Activated naive CD8-positive, alpha-beta T cell treated with anti-CD3 and anti-CD28 coated beads, Interleukin-2, amount 10 ng/mL, durations not matched to agents 7 days and 5 days (primary cell): ENCODE measurements around the gene CCM2. TPM values are rescaled to one million over a fixed set of nuclear protein-coding genes. Genes with fewer than 3 reads are reported as not detected.

Experiments used
- ATAC-seq: fragments of 150-1000 bp; cut with Tn5 transposase; one replicate; pipeline ENCODE4 v1.10.0; 2021; ENCODE audit warnings: low read depth, moderate library complexity
- POLR2A ChIA-PET: fragments of 350-600 bp; sonication (Branson Sonifier 250); formaldehyde crosslinking; loops from one replicate; lab custom pipeline; 2021; ENCODE audit warnings: antibody characterized with exemption; lab: Charles Lee
- DNase-seq: peaks from one replicate; pipeline ENCODE4 v3.0.0; 2021
- H3K27ac Mint-ChIP-seq: one replicate; pipeline ENCODE4 v1.8.0; 2022; ENCODE audit warnings: mild to moderate bottlenecking, mixed read lengths
- H3K27me3 Mint-ChIP-seq: one replicate; pipeline ENCODE4 v1.8.0; 2022; ENCODE audit warnings: mild to moderate bottlenecking, moderate library complexity, mixed read lengths
- H3K36me3 Mint-ChIP-seq: one replicate; pipeline ENCODE4 v1.8.0; 2021; ENCODE audit warnings: mild to moderate bottlenecking, mixed read lengths
- H3K4me1 Mint-ChIP-seq: one replicate; pipeline ENCODE4 v1.8.0; 2021; ENCODE audit warnings: mixed read lengths
- H3K4me3 Mint-ChIP-seq: one replicate; pipeline ENCODE4 v1.8.0; 2022; ENCODE audit warnings: mild to moderate bottlenecking, moderate library complexity, mixed read lengths
- H3K9me3 Mint-ChIP-seq: one replicate; pipeline ENCODE4 v1.8.0; 2021; ENCODE audit warnings: mixed read lengths
- total RNA-seq, 2 experiments: library from RNA; stranded (reverse); gene quantifications; one replicate each; pipeline ENCODE4 v1.2.3, GENCODE V29; 2021

Gene CCM2
- total RNA-seq, 2 experiments from 2014 or later = 126 to 132 TPM

- POLR2A ChIA-PET = interaction anchor here (0.9 to 5.6 kb wide), 3 partner anchors 12 to 275 kb away, joined by 3 to 37 read pairs (median 4); partner anchors contain the start of genes H2AZ2 and TBRG4
- peak overlapping the region; percentile 91 for H3K27ac Mint-ChIP-seq
- H3K9me3 Mint-ChIP-seq = no peaks in the 10 kb centered on the region
- H3K4me1 Mint-ChIP-seq = peaks cover 17% of the 10 kb centered on the region
- H3K4me3 Mint-ChIP-seq = peak overlapping the region; percentile 39
- H3K27me3 Mint-ChIP-seq = no peaks in the 10 kb centered on the region
- H3K36me3 Mint-ChIP-seq = no peaks in the 10 kb centered on the region
- ATAC-seq (peak; percentile 67), DNase-seq (no peak)
Observed at GRCh38 chr7:45122975-45123860, 123.2 kb downstream of the CCM2 start.

DNA sequence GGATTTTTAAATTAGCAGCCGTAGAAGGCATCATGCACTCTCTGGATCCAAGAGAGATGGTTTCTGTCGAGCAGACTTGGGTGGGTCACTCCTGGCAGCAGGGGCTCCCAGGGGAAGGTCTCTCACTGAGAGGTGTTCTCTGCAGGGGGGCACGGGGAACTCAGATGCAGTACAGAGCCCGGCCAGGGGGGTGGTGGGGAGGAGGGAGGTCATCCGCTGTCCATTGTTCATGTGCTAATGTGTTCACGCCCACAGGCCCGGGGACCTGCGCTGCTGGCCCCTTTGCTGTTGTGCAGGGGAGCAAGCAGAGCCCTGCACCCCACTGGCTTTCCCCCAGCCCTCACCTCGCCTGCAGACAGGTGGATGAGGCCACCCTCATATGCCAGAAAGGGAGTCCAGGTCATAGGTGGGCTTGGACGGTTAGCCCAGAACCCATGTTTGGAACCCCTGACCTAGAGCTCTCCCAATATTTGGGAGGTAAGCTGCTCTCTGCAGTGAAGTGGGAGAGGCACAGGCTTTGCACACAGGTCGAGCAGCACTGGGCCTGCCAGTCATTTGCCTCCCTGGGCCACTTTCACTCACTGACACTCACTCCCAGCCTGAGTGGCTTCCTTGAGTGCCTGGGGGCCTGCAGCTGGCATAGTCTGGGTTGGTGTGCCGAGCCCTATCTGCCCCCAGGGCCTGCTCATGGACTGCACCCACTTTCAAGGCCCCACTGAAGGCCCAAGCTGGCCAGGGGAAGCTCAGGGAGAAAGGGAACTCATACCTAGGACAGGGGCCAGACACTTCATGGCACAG is 124.1 kb downstream of the CCM2 start:
- Mint-ChIP-seq H3K36me3 (no peaks in the 10 kb centered on the region), H3K4me1 (peaks cover 12% of the 10 kb centered on the region), H3K9me3 (no peaks in the 10 kb centered on the region), H3K27me3 (no peaks in the 10 kb centered on the region), H3K4me3 (no peak overlapping the region), H3K27ac (peak overlapping the region; percentile 91)
- ATAC-seq (no peak), DNase-seq (no peak)
- POLR2A ChIA-PET = interaction anchor here (0.8 to 5.6 kb wide), 3 partner anchors 10 to 13 kb away, joined by 3 to 37 read pairs (median 3); partner anchors contain the start of gene TBRG4

GRCh38 chr7:45125193-45125904 is 125.3 kb downstream of the CCM2 start:
- no peak for DNase-seq
- Mint-ChIP-seq H3K27ac (no peak overlapping the region), H3K27me3 (no peaks in the 10 kb centered on the region), H3K9me3 (no peaks in the 10 kb centered on the region), H3K4me3 (no peak overlapping the region), H3K36me3 (no peaks in the 10 kb centered on the region), H3K4me1 (peaks cover 12% of the 10 kb centered on the region)
- POLR2A ChIA-PET = interaction anchor here (1.0 kb wide), 1 partner anchor 268 kb away, joined by 3 read pairs; no protein-coding TSS in a partner anchor
- ATAC-seq = no peak

Other genes with a start within 250 kb of the CCM2 start
- gene PPIA, start 203.5 kb upstream of the CCM2 start, total RNA-seq = 1,000 to 10,000 TPM; 1,658 to 1,692 TPM
- gene H2AZ2, start 152.1 kb upstream of the CCM2 start, total RNA-seq = 100 to 1,000 TPM; 359 to 368 TPM
- gene PURB, start 114.7 kb upstream of the CCM2 start, total RNA-seq = 10 to 100 TPM; 34.8 to 35.6 TPM
- gene MYO1G, start 21.2 kb upstream of the CCM2 start, total RNA-seq = 100 to 1,000 TPM; 382 to 403 TPM
- gene NACAD, start 88.8 kb downstream of the CCM2 start, total RNA-seq = under 1 TPM; 0.08 to 0.11 TPM
- gene TBRG4, start 111.5 kb downstream of the CCM2 start, total RNA-seq = 100 to 1,000 TPM; 123 to 127 TPM
- not detected for gene RAMP3, start 157.6 kb downstream of the CCM2 start, total RNA-seq